Stimulated activated CD4-positive, alpha-beta T cell treated with anti-CD3 and anti-CD28 coated beads, Interleukin-4, amount 100 ng/mL, for 4 hours (primary cell): ENCODE measurements around the gene MED13L.
"Not testable (repeated sequence)": the region's sequence is repeated elsewhere in the genome, so short reads cannot be mapped to it uniquely, and the experiment has no call there.

Experiments
- DNase-seq, 2 experiments: peaks; one replicate each; pipeline ENCODE4 v3.0.0-alpha.2; 2020

The MED13L gene

GRCh38 chr12:116144384-116144783 is 133.1 kb downstream of the MED13L start:
- DNase-seq: no peak

GRCh38 chr12:116143909-116144308 is 133.6 kb downstream of the MED13L start:
- DNase-seq: no peak

DNA sequence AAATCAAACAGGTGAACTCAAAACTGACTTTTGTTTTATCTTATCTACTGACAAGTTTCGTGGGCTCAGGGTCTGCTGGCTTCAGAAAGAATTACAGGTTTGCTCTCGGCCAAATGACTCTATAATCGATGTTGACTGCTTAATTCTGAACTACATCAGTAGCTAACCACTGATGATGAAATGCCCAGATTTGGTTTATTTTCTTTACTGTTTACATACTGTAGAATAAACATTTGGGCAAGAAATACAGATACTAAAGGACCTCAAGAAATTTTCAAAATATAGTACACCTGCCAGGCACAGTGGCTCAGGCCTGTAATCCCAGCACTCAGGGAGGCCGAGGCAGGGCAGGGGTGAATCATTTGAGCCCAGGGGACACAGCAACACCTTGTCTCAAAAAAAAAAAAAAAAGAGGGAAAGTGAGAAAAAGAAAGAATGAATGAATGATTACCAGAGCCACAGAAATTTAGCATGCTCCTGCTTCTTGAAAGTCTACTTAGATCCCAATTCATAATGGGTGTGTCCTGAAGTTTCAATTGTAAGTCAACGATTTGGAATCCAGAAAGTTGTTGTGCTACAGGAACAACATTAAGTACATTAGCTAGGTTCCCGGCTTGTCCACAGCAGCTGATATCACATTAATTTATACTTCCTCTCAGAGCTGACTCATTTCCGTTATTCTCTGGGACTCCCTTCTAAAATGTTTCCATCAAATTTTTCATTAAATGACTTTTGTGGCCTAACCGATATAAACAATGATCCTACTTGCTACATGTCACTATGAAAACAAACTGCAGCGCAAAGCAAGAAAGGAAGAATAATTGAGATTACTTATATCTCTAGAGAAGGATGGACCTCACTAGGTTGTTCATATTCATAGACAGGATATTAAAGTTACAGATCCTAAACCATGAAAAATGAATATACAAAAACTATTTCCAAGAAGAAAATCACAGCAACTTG is 134.3 kb downstream of the MED13L start:
- DNase-seq: no peak

GRCh38 chr12:116141833-116142162 is 135.7 kb downstream of the MED13L start:
- DNase-seq: no peak

DNA sequence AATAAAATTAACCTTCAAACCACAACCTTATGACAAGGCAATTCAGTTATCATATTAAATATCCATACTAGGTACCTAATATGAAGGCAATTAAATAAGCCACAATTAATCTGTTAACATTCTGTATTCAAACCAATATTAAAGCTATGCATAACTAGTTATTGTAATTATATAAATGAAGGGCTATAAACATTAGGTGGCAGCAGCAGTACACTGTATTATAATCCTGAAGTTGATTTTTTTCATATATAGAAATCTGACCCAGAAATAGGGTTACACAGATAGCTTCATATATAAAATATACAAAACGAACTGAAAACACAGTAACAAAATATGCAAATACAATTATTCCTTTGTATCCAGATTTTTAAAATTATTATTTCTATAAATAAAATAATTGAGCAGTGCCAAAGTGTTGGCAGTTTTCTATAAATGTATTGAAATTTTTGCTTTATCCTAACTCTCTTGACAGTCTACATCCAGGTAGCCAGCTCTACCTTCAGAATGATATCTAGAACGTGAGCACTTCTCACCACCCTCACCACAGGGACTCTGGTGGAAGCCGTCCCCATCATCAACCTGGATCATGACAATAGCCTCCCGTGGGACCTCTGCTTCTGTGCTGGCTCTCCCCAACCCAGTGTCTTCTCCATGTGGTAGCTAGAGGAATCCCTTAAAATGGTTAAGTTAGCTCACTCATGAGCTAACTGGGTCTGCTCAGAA is 136.2 kb downstream of the MED13L start:
- no peak for DNase-seq

DNA sequence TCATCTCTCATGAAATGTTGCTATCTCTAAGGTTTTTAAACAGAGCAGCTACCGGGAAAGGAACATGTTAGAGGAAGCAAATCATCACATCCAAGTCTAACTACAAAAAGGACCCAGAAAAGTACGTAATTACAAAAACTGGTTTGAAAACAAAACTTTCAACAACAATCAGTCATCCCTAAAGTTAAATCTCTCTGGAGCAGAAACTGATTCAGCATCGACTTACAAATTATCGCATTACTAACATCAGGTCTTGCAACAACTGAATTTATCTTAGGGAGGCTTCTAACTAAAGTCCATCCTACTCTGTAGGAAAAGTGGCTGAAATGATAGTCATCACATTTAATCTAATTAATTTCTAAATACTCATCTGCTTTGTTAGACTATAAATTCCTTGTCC is 137.0 kb downstream of the MED13L start:
- no peak for DNase-seq

DNA sequence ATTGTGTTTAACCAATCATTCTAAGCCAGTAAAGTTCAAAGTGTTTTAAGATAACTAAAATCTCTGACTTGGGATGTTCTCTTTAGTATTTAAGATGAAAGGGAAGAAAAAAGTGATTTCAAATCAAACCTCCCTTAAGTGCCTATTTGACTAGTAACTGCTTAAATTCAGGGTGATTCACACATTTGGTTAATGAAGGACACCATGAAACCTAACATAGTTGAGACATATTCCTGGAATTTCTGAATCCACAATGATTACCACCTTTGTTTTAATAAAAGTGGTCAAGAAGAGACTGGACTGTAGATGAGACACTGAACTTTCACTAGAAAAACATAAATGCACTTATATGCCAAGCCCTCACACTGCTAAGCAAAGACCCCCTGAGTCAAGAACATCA is 138.7 kb downstream of the MED13L start:
- no peak for DNase-seq

GRCh38 chr12:116138364-116138763 is 139.1 kb downstream of the MED13L start:
- no peak for DNase-seq

GRCh38 chr12:116137318-116137717 is 140.2 kb downstream of the MED13L start:
- no peak for DNase-seq

DNA sequence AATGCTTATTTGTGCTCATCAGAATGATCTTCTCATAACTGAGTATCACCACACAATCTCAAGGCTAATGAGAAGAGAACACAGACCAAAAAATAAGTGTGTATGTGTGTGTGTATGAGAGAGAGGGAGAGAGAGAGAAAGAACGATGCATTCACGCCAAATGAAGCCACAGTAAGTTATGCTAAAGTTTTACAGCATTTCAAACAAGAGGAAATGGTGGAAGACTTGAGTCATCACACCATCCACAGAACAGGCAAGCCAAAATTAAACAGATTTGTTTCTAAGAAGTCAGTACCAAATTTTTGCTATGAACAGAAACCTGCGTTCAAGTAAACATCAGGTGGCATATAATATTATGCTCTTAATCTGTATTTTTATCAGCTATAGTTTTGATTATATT is 141.2 kb downstream of the MED13L start:
- no peak for DNase-seq

DNA sequence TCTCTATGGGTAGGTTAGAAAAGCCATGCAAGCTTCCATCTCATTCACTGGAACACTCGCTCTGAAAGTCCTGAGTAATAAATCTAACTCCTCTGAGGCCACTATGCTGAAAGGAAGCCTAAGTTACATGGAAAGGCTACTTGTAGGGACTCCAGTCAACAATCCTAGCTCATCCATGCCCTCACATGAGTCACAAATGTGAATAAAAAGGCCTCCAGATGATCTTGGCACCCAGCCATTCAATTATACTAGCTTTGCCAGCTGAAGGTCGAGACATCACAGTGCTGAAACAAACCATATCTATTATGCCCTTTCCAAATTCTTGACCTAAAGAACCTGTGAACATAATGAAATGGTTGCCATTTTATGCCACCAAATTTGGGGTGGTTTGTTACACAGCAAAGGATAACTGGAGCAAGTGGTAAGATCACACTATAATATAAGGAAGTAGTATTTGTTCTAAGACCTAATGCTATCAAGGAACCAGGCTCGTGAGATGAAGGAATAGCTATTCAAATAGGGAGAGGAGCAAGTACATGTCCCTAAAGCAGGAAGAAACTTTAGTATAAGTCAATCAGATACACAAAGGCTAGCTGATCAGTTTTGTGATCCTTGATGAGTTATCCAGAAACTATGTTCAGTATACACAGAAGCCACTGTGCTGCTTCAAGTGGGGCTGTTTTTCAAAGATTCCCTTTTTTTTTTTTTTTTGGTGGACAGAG is 142.1 kb downstream of the MED13L start:
- no peak for DNase-seq

DNA sequence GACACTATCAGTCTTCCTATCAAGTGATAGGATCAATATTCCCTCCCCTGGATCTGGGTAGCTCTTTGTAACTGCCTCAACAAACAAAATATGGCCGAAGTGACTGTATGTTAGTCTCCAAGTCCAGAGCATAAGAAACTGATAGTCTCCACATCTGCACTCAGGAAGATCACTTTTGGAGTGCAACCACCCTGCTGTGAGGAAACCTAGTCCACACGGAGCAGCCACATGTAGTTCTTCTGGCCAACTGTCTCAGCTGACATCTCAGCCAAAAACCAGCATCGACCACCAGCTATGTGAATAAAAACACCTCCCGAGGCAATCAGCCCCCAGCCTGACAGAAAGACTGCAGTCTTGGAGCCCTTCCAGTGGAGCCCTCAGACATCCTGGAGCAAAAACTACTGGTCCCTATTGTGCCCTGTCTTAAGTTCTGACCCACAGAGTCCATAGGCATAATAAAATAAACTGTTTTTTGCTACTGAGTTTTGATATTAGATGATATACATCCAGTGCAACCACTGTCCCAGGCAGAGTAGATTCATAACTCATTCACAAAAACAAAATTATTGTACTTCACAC is 143.8 kb downstream of the MED13L start:
- no peak for DNase-seq

DNA sequence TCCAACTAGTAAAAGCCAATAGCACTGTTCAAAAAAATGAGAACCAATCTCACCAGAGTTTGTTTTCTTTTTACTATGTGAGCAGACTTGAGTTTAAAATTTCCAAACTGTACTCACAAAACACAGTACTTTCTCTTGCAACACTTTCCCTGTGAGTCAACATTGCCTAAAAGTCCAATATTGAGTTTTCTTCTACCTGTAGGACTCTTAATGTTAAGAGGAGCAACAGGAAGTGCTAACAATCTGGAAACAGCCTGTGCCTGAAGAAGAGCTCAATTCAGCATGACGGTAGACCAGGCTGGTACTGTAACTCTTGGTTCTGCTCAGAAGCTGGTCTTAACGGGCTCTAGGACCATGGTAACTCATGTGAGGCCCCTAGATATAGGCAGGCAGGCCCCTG is 144.3 kb downstream of the MED13L start:
- DNase-seq: no peak

GRCh38 chr12:116131987-116132386 is 145.5 kb downstream of the MED13L start:
- not testable (repeated sequence) for DNase-seq

GRCh38 chr12:116131176-116131575 is 146.3 kb downstream of the MED13L start:
- DNase-seq: no peak

DNA sequence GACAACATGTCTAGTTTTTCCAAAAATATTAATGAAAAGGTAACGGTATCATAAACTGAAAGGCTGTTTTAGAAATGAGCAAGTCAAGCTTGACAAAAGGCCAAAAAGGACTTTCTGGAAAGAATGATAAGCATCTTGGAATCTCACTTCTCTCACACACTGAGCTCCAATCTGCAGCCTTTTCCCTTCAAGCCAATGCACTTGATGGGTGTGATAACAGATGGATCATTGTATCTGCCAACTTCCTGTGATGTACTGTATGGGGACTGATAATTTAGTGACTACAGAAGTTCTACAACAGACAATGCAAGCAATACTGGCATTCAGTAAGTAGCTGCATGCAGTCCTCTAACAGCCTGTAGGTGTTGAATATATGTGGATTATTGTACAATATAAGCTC is 147.1 kb downstream of the MED13L start:
- DNase-seq: no peak

DNA sequence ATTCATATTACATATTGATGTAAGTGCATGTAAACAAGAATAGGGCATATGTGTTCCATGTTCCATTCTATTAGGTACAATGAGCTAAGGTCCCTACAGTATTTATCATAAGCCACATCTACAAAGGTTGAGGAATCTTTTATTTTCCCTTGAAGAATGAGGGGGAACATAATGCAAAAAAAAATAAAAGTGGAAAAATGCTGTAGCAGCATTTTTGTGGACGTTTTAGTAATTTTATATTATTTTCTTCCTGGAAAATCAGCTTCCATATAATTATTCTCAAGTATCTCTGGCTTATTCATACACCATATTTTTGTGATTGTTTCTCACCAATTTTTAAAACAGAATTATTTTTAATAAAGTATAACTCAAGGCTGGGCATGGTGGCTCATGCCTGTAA is 148.7 kb downstream of the MED13L start:
- DNase-seq: no peak

- no peak for DNase-seq
Measured at GRCh38 chr12:116127859-116128258, 149.6 kb downstream of the MED13L start.

DNA sequence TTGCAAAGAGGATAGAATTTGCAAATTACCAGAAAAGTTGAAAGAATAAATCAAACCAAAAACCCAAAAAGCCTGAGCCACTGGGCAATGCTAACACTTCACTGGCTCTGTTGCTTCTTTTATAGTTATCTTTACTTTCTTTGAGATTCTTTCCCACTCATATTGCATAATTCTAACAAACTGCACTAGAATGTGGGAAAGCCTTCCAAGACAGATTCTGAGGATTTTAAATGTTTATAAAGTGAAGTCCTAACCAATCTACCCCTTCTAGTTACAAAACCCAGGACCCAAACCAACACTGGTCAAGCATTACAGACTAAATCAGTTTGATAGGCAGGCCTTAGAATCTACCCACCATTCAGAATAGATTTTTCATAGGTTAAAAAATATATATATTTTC is 150.9 kb downstream of the MED13L start:
- DNase-seq: no peak

DNA sequence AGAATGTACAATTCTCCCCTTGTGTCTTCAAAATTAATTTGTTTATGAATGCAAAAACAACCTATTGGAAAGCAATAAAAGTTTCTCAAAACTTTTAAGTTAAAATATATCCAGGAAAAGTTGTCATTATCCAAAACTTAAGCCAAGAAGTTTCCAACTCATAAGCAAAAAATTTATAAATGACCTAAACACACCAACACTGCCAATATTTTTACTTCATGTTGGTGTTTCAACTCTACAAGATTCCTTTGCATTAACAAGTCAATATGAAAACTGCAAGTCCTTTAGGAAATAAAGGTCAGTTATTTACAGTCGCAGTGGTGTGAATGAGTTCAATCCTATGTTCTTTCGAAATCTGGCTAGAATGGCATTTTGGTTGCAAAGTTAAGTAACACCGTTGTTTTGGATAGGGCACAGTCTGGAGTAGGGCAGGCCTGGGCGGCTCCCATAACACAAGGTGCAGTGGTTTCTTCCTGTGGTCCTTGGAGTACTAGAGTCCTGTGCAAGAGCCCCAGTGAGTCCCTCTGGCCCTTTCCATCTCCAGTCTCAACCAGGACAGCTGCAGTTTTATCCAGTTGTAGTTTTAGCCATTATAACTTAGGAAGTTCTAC is 151.4 kb downstream of the MED13L start:
- DNase-seq: no peak

GRCh38 chr12:116125084-116125483 is 152.4 kb downstream of the MED13L start:
- no peak for DNase-seq

DNA sequence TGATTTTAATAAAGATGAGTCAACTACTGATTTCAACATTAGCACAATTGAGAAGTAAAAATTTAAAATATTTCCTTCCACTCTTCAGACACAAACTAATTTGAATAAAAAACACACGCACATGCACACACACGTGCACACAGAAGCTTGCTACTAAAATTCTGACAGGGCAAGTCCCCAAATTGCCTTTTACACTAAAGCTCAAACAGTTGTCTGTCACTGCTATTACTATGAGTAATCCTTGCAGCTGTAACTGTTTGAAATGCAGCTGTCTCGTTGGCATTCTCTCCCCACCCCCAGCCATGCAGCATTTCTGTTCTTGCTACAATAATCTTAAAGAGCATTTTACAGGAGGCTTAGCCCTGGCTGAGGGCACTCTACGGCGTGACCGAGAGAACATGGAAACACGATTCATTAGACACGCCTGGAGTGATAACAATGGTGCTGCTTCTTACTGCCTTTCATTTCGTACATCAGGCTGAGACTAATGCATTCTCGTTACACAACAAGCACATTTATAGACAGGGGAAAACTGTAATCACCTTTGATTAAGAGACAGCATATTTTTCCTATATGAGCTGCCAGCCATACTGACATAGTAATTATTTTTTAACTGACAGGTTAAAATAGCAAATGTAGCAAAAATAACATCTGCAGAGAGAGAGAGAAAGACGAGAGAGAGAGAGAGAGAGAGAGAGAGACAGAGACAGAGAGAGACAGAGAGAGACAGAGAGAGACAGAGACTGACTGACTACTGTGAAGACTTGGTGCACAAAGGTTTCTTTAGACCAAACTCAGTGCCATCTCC is 153.8 kb downstream of the MED13L start:
- DNase-seq: peak in 1 of 2 experiments; percentile 42
